ENCODE measurements around the gene GYS1.

Gene GYS1

GRCh38 chr19:48988286-48988685, 4.8 kb downstream of the GYS1 start:
- H2AFZ ChIP-seq (ENCODE audit: low read depth, low read length, severe bottlenecking): no peak overlapping the region

GRCh38 chr19:48987323-48987722, 5.8 kb downstream of the GYS1 start:
- Histone ChIP-seq H2AFZ (ENCODE audit: low read depth, low read length, severe bottlenecking) (no peak overlapping the region), H3K27ac (ENCODE audit: low read depth, low read length) (no peak overlapping the region), H3K36me3 (ENCODE audit: low read length) (no peaks in the 10 kb centered on the region), H4K20me1 (ENCODE audit: low read depth, low read length) (no peaks in the 10 kb centered on the region), H3F3A (ENCODE audit: insufficient read depth) (no peaks in the 10 kb centered on the region), H3K9me3 (ENCODE audit: insufficient read depth, low read length) (no peaks in the 10 kb centered on the region), H3K9me2 (replicated peaks; ENCODE audit: insufficient read depth, low read length) (no peaks in the 10 kb centered on the region), H3K4me3 (ENCODE audit: insufficient read depth, low read length, poor library complexity, severe bottlenecking) (no peak overlapping the region), H3K4me2 (ENCODE audit: low read depth, low read length, poor library complexity, severe bottlenecking) (no peak overlapping the region), H3K9ac (ENCODE audit: low read length) (no peak overlapping the region), H3K27me3 (ENCODE audit: low read length) (no peaks in the 10 kb centered on the region), H3K79me2 (ENCODE audit: insufficient read depth, low read length) (peaks cover 7% of the 10 kb centered on the region)
- TF ChIP-seq EZH2phosphoT487 (conservative IDR thresholded peaks at IDR 0.05; ENCODE audit: low read length) (no peak), CTCF (IDR thresholded peaks at IDR 0.05; ENCODE audit: insufficient read depth, low read length, poor library complexity, severe bottlenecking) (no peak)

More at GRCh38 chr19:48988286-48988685, 4.8 kb downstream of the GYS1 start:
- Histone ChIP-seq H4K20me1 (ENCODE audit: low read depth, low read length) (no peaks in the 10 kb centered on the region), H3K4me3 (ENCODE audit: insufficient read depth, low read length, poor library complexity, severe bottlenecking) (no peak overlapping the region), H3F3A (ENCODE audit: insufficient read depth) (no peaks in the 10 kb centered on the region), H3K9me2 (replicated peaks; ENCODE audit: insufficient read depth, low read length) (no peaks in the 10 kb centered on the region), H3K9me3 (ENCODE audit: insufficient read depth, low read length) (no peaks in the 10 kb centered on the region), H3K27ac (ENCODE audit: low read depth, low read length) (no peak overlapping the region), H3K79me2 (ENCODE audit: insufficient read depth, low read length) (peaks cover 13% of the 10 kb centered on the region), H3K9ac (ENCODE audit: low read length) (no peak overlapping the region), H3K27me3 (ENCODE audit: low read length) (no peaks in the 10 kb centered on the region), H3K4me2 (ENCODE audit: low read depth, low read length, poor library complexity, severe bottlenecking) (no peak overlapping the region), H3K36me3 (ENCODE audit: low read length) (no peaks in the 10 kb centered on the region)
- TF ChIP-seq CTCF (IDR thresholded peaks at IDR 0.05; ENCODE audit: insufficient read depth, low read length, poor library complexity, severe bottlenecking) (no peak), EZH2phosphoT487 (conservative IDR thresholded peaks at IDR 0.05; ENCODE audit: low read length) (no peak)

- Histone ChIP-seq H3K4me2 (ENCODE audit: low read depth, low read length, poor library complexity, severe bottlenecking) (no peak overlapping the region), H2AFZ (ENCODE audit: low read depth, low read length, severe bottlenecking) (no peak overlapping the region), H3K4me3 (ENCODE audit: insufficient read depth, low read length, poor library complexity, severe bottlenecking) (no peak overlapping the region), H3K9me3 (ENCODE audit: insufficient read depth, low read length) (no peaks in the 10 kb centered on the region), H3K9me2 (replicated peaks; ENCODE audit: insufficient read depth, low read length) (no peaks in the 10 kb centered on the region), H4K20me1 (ENCODE audit: low read depth, low read length) (no peaks in the 10 kb centered on the region), H3K79me2 (ENCODE audit: insufficient read depth, low read length) (no peaks in the 10 kb centered on the region), H3K9ac (ENCODE audit: low read length) (no peak overlapping the region), H3K27me3 (ENCODE audit: low read length) (no peaks in the 10 kb centered on the region), H3F3A (ENCODE audit: insufficient read depth) (no peaks in the 10 kb centered on the region), H3K36me3 (ENCODE audit: low read length) (no peaks in the 10 kb centered on the region), H3K27ac (ENCODE audit: low read depth, low read length) (no peak overlapping the region)
- no peak for TF ChIP-seq EZH2phosphoT487 (conservative IDR thresholded peaks at IDR 0.05; ENCODE audit: low read length)
- TF ChIP-seq CTCF (IDR thresholded peaks at IDR 0.05; ENCODE audit: insufficient read depth, low read length, poor library complexity, severe bottlenecking): no peak
These were observed 6.9 kb downstream of the GYS1 start for GRCh38 chr19:48986211-48986610.

Data from SU-DHL-6 (cell line).